GM18499 (cell line): ENCODE results near the gene GRM3.

Experiments
- ATAC-seq: cut with Tn5 transposase; IDR thresholded peaks from one replicate; pipeline ENCODE4 v1.9.1; 2021; ENCODE audit warnings: moderate number of reproducible peaks; ENCODE audit not compliant: insufficient read depth, unreplicated experiment

Gene GRM3

GRCh38 chr7:86689363-86689762 lies 45.7 kb downstream of the GRM3 start:
- no peak for ATAC-seq

- no peak for ATAC-seq
Measured at GRCh38 chr7:86692755-86693154, 49.0 kb downstream of the GRM3 start.

- ATAC-seq, result no peak
Measured at GRCh38 chr7:86706406-86706805, 62.7 kb downstream of the GRM3 start.

GRCh38 chr7:86708031-86708680 lies 64.4 kb downstream of the GRM3 start:
- no peak for ATAC-seq

- ATAC-seq, result no peak
Measured at GRCh38 chr7:86720306-86720705, 76.6 kb downstream of the GRM3 start.

GRCh38 chr7:86733783-86734182 lies 90.1 kb downstream of the GRM3 start:
- ATAC-seq, result no peak

GRCh38 chr7:86745013-86745745 lies 101.5 kb downstream of the GRM3 start:
- no peak for ATAC-seq

- ATAC-seq, result no peak
Measured at GRCh38 chr7:86747698-86748097, 104.0 kb downstream of the GRM3 start.

GRCh38 chr7:86748201-86748600 lies 104.5 kb downstream of the GRM3 start:
- no peak for ATAC-seq

- ATAC-seq, result peak; percentile 62
Measured at GRCh38 chr7:86748843-86749719, 105.4 kb downstream of the GRM3 start.

GRCh38 chr7:86749741-86750665 lies 106.3 kb downstream of the GRM3 start:
- ATAC-seq, result no peak

GRCh38 chr7:86760236-86760635 lies 116.5 kb downstream of the GRM3 start:
- ATAC-seq, result no peak

- no peak for ATAC-seq
Measured at GRCh38 chr7:86762129-86762528, 118.4 kb downstream of the GRM3 start.

GRCh38 chr7:86765931-86766330 lies 122.2 kb downstream of the GRM3 start:
- ATAC-seq, result no peak

- ATAC-seq, result peak; percentile 41
Measured at GRCh38 chr7:86768394-86768793, 124.7 kb downstream of the GRM3 start.

- ATAC-seq, result peak; percentile 61
Measured at GRCh38 chr7:86768967-86769760, 125.5 kb downstream of the GRM3 start.

- ATAC-seq, result no peak
Measured at GRCh38 chr7:86773309-86773708, 129.6 kb downstream of the GRM3 start.

- no peak for ATAC-seq
Measured at GRCh38 chr7:86775203-86775602, 131.5 kb downstream of the GRM3 start.

GRCh38 chr7:86776136-86776535 lies 132.4 kb downstream of the GRM3 start:
- ATAC-seq, result no peak
